HG02981 (cell line): ENCODE results near the gene TESK2.
A peak's percentile ranks its signal among the peaks of the same experiment; 100 is the strongest.

Experiments used
- ATAC-seq: cut with Tn5 transposase; IDR thresholded peaks from one replicate; pipeline ENCODE4 v1.9.1; 2021; ENCODE audit warnings: mild to moderate bottlenecking, moderate library complexity; ENCODE audit not compliant: unreplicated experiment

TESK2 gene

GRCh38 chr1:45314266-45314665 lies 176.7 kb downstream of the TESK2 start:
- no peak for ATAC-seq

- no peak for ATAC-seq
Measured at GRCh38 chr1:45306905-45307304, 184.1 kb downstream of the TESK2 start.

GRCh38 chr1:45306319-45306718 lies 184.6 kb downstream of the TESK2 start:
- ATAC-seq = no peak

- ATAC-seq = no peak
Measured at GRCh38 chr1:45305231-45305630, 185.7 kb downstream of the TESK2 start.

GRCh38 chr1:45304311-45305081 lies 186.5 kb downstream of the TESK2 start:
- no peak for ATAC-seq

GRCh38 chr1:45303520-45304310 lies 187.2 kb downstream of the TESK2 start:
- peak; percentile 68 for ATAC-seq

- no peak for ATAC-seq
Measured at GRCh38 chr1:45302505-45303150, 188.3 kb downstream of the TESK2 start.

- ATAC-seq = no peak
Measured at GRCh38 chr1:45300669-45300997, 190.3 kb downstream of the TESK2 start.

- no peak for ATAC-seq
Measured at GRCh38 chr1:45299981-45300668, 190.8 kb downstream of the TESK2 start.

GRCh38 chr1:45299296-45299695 lies 191.7 kb downstream of the TESK2 start:
- no peak for ATAC-seq

GRCh38 chr1:45297666-45298356 lies 193.2 kb downstream of the TESK2 start:
- no peak for ATAC-seq
